Natural killer cell (primary cell): ENCODE results near the gene E4F1. TPM values are rescaled to one million over a fixed set of nuclear protein-coding genes. Genes with fewer than 3 reads are reported as not detected.
A peak's percentile ranks its signal among the peaks of the same experiment; 100 is the strongest.

Experiments used
- ATAC-seq, 3 donors: fragments of 150-1000 bp in 2 of 3; fragments of 200-7000 bp in 1 of 3; cut with Tn5 transposase; 1 replicate in 1 of 3; 2 replicates in 2 of 3; pipeline ENCODE4 v1.10.0; 2021; ENCODE audit warnings: mild to moderate bottlenecking in 2 of 3, moderate library complexity in 2 of 3
- DNase-seq, 2 donors: peaks; one replicate each; pipeline versions ENCODE4 v3.0.0 to v3.0.0-alpha.2; 2013 to 2021; ENCODE audit warnings: mixed read lengths in 1 of 2
- H3K27ac ChIP-seq: one replicate; pipeline ENCODE4 v1.5.1; 2013; ENCODE audit warnings: mild to moderate bottlenecking, low read length
- H3K27me3 ChIP-seq: one replicate; pipeline ENCODE4 v1.6.1; 2013; ENCODE audit warnings: low read length; ENCODE audit not compliant: control insufficient read depth, insufficient read depth
- H3K36me3 ChIP-seq: one replicate; pipeline ENCODE4 v1.6.1; 2013; ENCODE audit warnings: low read length; ENCODE audit not compliant: control insufficient read depth, insufficient read depth
- H3K4me1 ChIP-seq: one replicate; pipeline ENCODE4 v1.6.1; 2013; ENCODE audit warnings: low read length; ENCODE audit not compliant: control insufficient read depth, insufficient read depth
- H3K4me3 ChIP-seq: one replicate; pipeline ENCODE4 v1.5.1; 2013; ENCODE audit warnings: low read length
- H3K9me3 ChIP-seq: one replicate; pipeline ENCODE4 v1.6.1; 2013; ENCODE audit warnings: low read length; ENCODE audit not compliant: control insufficient read depth, insufficient read depth
- H3K27ac Mint-ChIP-seq, 2 donors: one replicate each; pipeline ENCODE4 v1.8.0; 2022; ENCODE audit warnings: mild to moderate bottlenecking in 2 of 2, mixed read lengths in 2 of 2, moderate library complexity in 1 of 2
- H3K27me3 Mint-ChIP-seq, 2 donors: one replicate each; pipeline ENCODE4 v1.8.0; 2022; ENCODE audit warnings: low read depth in 2 of 2, mixed read lengths in 2 of 2
- H3K36me3 Mint-ChIP-seq: one replicate; pipeline ENCODE4 v1.8.0; 2022; ENCODE audit warnings: mixed read lengths
- H3K4me1 Mint-ChIP-seq, 2 donors: one replicate each; pipeline ENCODE4 v1.8.0; 2022; ENCODE audit warnings: mixed read lengths in 2 of 2
- H3K4me3 Mint-ChIP-seq: one replicate; pipeline ENCODE4 v1.8.0; 2022; ENCODE audit warnings: mild to moderate bottlenecking, moderate library complexity, mixed read lengths
- H3K9me3 Mint-ChIP-seq, 2 donors: one replicate each; pipeline ENCODE4 v1.8.0; 2022; ENCODE audit warnings: mixed read lengths in 2 of 2
- CTCF ChIP-seq: fragments of 200-600 bp; IDR thresholded peaks from one replicate; pipeline ENCODE4 v1.8.0; 2022; ENCODE audit warnings: antibody characterized with exemption
- WGBS: methylation state at CpG from one replicate; pipeline ENCODE4 v1.1.7; 2013; ENCODE audit warnings: missing lambda C conversion rate; ENCODE audit not compliant: insufficient coverage; 5-methylcytosine and 5-hydroxymethylcytosine counted together
- intact Hi-C: fragments of 100-400 bp; cut with micrococcal nuclease; formaldehyde crosslinking; loops from one replicate; pipeline ENCODE4 v1.14.2; 2022
- total RNA-seq, 4 donors: library from RNA; stranded (reverse); fragments of 120-200 nt in 1 of 4; gene quantifications; one replicate each; pipeline versions ENCODE4 v1.2.3 to v1.2.4, GENCODE V29; 2013 to 2022

The E4F1 gene
- total RNA-seq, 3 donors from 2014 or later (not counting 1 experiment from before 2014, with no cell fraction given) = 43.6 to 45.7 (median 45.7) TPM

GRCh38 chr16:2237102-2237482 is 13.7 kb downstream of the E4F1 start:
- no peaks in the 10 kb centered on the region for H3K36me3 Mint-ChIP-seq
- Histone ChIP-seq H3K36me3 (peaks cover 32% of the 10 kb centered on the region), H3K27ac (no peak overlapping the region), H3K4me1 (peaks cover 13% of the 10 kb centered on the region), H3K27me3 (peaks cover 6% of the 10 kb centered on the region), H3K4me3 (no peak overlapping the region), H3K9me3 (no peaks in the 10 kb centered on the region)
- no peaks in the 10 kb centered on the region for H3K27me3 Mint-ChIP-seq
- no peaks in the 10 kb centered on the region for H3K4me1 Mint-ChIP-seq
- ATAC-seq (peak in 1 of 3 donors; percentile 8), DNase-seq (no peak)
- H3K27ac Mint-ChIP-seq = no peak overlapping the region
- 11% methylated on average over 40 of the region's 40 CpGs for WGBS
- TF ChIP-seq CTCF = no peak
- no peaks in the 10 kb centered on the region for H3K9me3 Mint-ChIP-seq
- H3K4me3 Mint-ChIP-seq = no peak overlapping the region
- intact Hi-C loops = no loop called here

GRCh38 chr16:2237493-2238149 is 14.2 kb downstream of the E4F1 start:
- no peak overlapping the region for H3K27ac Mint-ChIP-seq
- no peak for DNase-seq
- H3K36me3 ChIP-seq = peaks cover 33% of the 10 kb centered on the region
- H3K36me3 Mint-ChIP-seq = no peaks in the 10 kb centered on the region
- no peaks in the 10 kb centered on the region for H3K27me3 Mint-ChIP-seq
- no peak for ATAC-seq
- no peak overlapping the region for H3K4me3 Mint-ChIP-seq
- TF ChIP-seq CTCF = no peak
- H3K9me3 Mint-ChIP-seq = no peaks in the 10 kb centered on the region
- intact Hi-C loops = no loop called here
- no peaks in the 10 kb centered on the region for H3K9me3 ChIP-seq
- no peaks in the 10 kb centered on the region for H3K4me1 Mint-ChIP-seq
- peaks cover 13% of the 10 kb centered on the region for H3K4me1 ChIP-seq
- H3K27ac ChIP-seq = no peak overlapping the region
- 24% methylated on average over 65 of the region's 65 CpGs for WGBS
- no peak overlapping the region for H3K4me3 ChIP-seq
- peaks cover 6% of the 10 kb centered on the region for H3K27me3 ChIP-seq

- H3K9me3 ChIP-seq = no peaks in the 10 kb centered on the region
- no peak overlapping the region for H3K27ac Mint-ChIP-seq
- H3K4me3 Mint-ChIP-seq = no peak overlapping the region
- DNase-seq = no peak
- no peaks in the 10 kb centered on the region for H3K9me3 Mint-ChIP-seq
- no peaks in the 10 kb centered on the region for H3K27me3 Mint-ChIP-seq
- no peak overlapping the region for H3K4me3 ChIP-seq
- peaks cover 13% of the 10 kb centered on the region for H3K4me1 ChIP-seq
- H3K27ac ChIP-seq = no peak overlapping the region
- peaks cover 6% of the 10 kb centered on the region for H3K27me3 ChIP-seq
- no peak for ATAC-seq
- no peak for TF ChIP-seq CTCF
- 72% methylated on average over 18 of the region's 18 CpGs for WGBS
- H3K36me3 Mint-ChIP-seq = no peaks in the 10 kb centered on the region
- no peaks in the 10 kb centered on the region for H3K4me1 Mint-ChIP-seq
- H3K36me3 ChIP-seq = peaks cover 30% of the 10 kb centered on the region
- intact Hi-C loops = no loop called here
Measured at GRCh38 chr16:2238150-2238837, 14.9 kb downstream of the E4F1 start.
